H1 (cell line): Measurements from ENCODE around the gene CTNND2. TPM values are rescaled to one million over a fixed set of nuclear protein-coding genes. Genes with fewer than 3 reads are reported as not detected.

ENCODE experiments used
- CTCF ChIA-PET: fragments of 300-600 bp; sonication (Branson Sonifier 250); formaldehyde crosslinking; loops from one replicate; lab custom pipeline; 2021; ENCODE audit not compliant: partially characterized antibody; lab: Charles Lee
- POLR2A ChIA-PET: fragments of 300-600 bp; sonication (Branson Sonifier 250); formaldehyde crosslinking; loops from one replicate; lab custom pipeline; 2021; ENCODE audit warnings: inconsistent platforms; ENCODE audit not compliant: partially characterized antibody; lab: Charles Lee
- DNase-seq, 2 experiments: peaks; one replicate each; pipeline versions ENCODE4 v3.0.0 to v3.0.0-alpha.2; 2010 to 2022; ENCODE audit warnings: low spot score in 2 of 2, low read depth in 1 of 2, mixed read lengths in 1 of 2
- FAIRE-seq: peaks from 2 replicates; lab custom pipeline; 2011; peaks lifted over from hg19 to GRCh38; lab: Jason Lieb, UNC
- H2AFZ ChIP-seq: 2 replicates; pipeline ENCODE4 v1.8.1; 2012; ENCODE audit warnings: low read length, inconsistent platforms
- H2AK5ac ChIP-seq: 2 replicates; pipeline ENCODE4 v1.6.1; 2013; ENCODE audit warnings: low read depth, low read length
- H2BK120ac ChIP-seq: replicated peaks from 2 replicates; pipeline ENCODE3; 2013; ENCODE audit warnings: low read depth, low read length, inconsistent platforms
- H2BK12ac ChIP-seq: 2 replicates; pipeline ENCODE4 v1.6.1; 2013; ENCODE audit warnings: low read depth, low read length
- H2BK15ac ChIP-seq: 2 replicates; pipeline ENCODE4 v1.6.1; 2013; ENCODE audit warnings: low read length
- H2BK20ac ChIP-seq: 2 replicates; pipeline ENCODE4 v1.6.1; 2013; ENCODE audit warnings: low read length
- H2BK5ac ChIP-seq: 2 replicates; pipeline ENCODE4 v1.6.1; 2013; ENCODE audit warnings: low read depth, low read length
- H3K14ac ChIP-seq: 2 replicates; pipeline ENCODE4 v1.6.1; 2013; ENCODE audit warnings: inconsistent platforms; ENCODE audit not compliant: insufficient read length
- H3K18ac ChIP-seq: 2 replicates; pipeline ENCODE4 v1.6.1; 2013; ENCODE audit warnings: low read length; ENCODE audit errors: extremely low read depth
- H3K23ac ChIP-seq: 2 replicates; pipeline ENCODE4 v1.6.1; 2013; ENCODE audit warnings: inconsistent platforms; ENCODE audit not compliant: insufficient read length
- H3K23me2 ChIP-seq: 2 replicates; pipeline ENCODE4 v1.6.1; 2013; ENCODE audit warnings: low read depth, low read length
- H3K27ac ChIP-seq: 2 replicates; pipeline ENCODE4 v1.6.1; 2011; ENCODE audit warnings: low read depth, low read length, inconsistent platforms
- H3K27me3 ChIP-seq, 4 experiments: replicated peaks in 1 of 4; 1 replicate in 1 of 4; 2 replicates in 3 of 4; pipeline versions ENCODE4 v1.6.1 to v1.8.1; 2011 to 2013; ENCODE audit warnings: low read length in 3 of 4, mild to moderate bottlenecking in 3 of 4, inconsistent platforms in 2 of 4, mixed read lengths in 2 of 4, moderate library complexity in 1 of 4; ENCODE audit not compliant: control insufficient read depth in 3 of 4, insufficient read depth in 3 of 4; ENCODE audit errors: extremely low read depth in 1 of 4
- H3K36me3 ChIP-seq, 4 experiments: 2 replicates each; pipeline versions ENCODE4 v1.6.1 to v1.8.1; 2011 to 2013; ENCODE audit warnings: mild to moderate bottlenecking in 4 of 4, low read length in 3 of 4, moderate library complexity in 2 of 4, control low read depth in 1 of 4, inconsistent platforms in 1 of 4; ENCODE audit not compliant: insufficient read depth in 4 of 4, control insufficient read depth in 2 of 4
- H3K4ac ChIP-seq: replicated peaks from 2 replicates; pipeline ENCODE3; 2013; ENCODE audit warnings: low read length, low read depth, mixed read lengths, inconsistent platforms; ENCODE audit not compliant: insufficient read length
- H3K4me1 ChIP-seq, 4 experiments: replicated peaks in 1 of 4; 1 replicate in 1 of 4; 2 replicates in 3 of 4; pipeline versions ENCODE4 v1.6.1 to v1.8.1; 2011 to 2013; ENCODE audit warnings: low read length in 3 of 4, inconsistent platforms in 2 of 4, mixed read lengths in 1 of 4; ENCODE audit not compliant: insufficient read depth in 4 of 4, control insufficient read depth in 3 of 4
- H3K4me2 ChIP-seq, 2 experiments: 2 replicates each; pipeline versions ENCODE4 v1.6.1 to v1.8.1; 2011 to 2013; ENCODE audit warnings: low read depth in 2 of 2, low read length in 2 of 2, control low read depth in 1 of 2, inconsistent platforms in 1 of 2, mild to moderate bottlenecking in 1 of 2; ENCODE audit not compliant: insufficient read depth in 1 of 2
- H3K4me3 ChIP-seq, 4 experiments: fragments of 200-600, 300-600 bp in 1 of 4; sonication (generic), shearing (Covaris generic), sonication (Bioruptor Twin) in 1 of 4; 2 replicates each; pipeline versions ENCODE4 v1.5.1 to v1.8.1; 2011 to 2016; ENCODE audit warnings: low read length in 4 of 4, low read depth in 3 of 4, control low read depth in 2 of 4, inconsistent platforms in 2 of 4, mild to moderate bottlenecking in 2 of 4, mixed read lengths in 1 of 4, moderate library complexity in 1 of 4; ENCODE audit not compliant: insufficient read depth in 2 of 4; ENCODE audit errors: extremely low read depth in 1 of 4
- H3K56ac ChIP-seq: replicated peaks from 2 replicates; pipeline ENCODE3; 2013; ENCODE audit warnings: low read depth, mild to moderate bottlenecking, mixed read lengths, low read length, inconsistent platforms; ENCODE audit not compliant: insufficient read length
- H3K79me1 ChIP-seq: 2 replicates; pipeline ENCODE4 v1.6.1; 2013; ENCODE audit warnings: low read depth, low read length, control low read depth
- H3K79me2 ChIP-seq, 2 experiments: 2 replicates each; pipeline versions ENCODE4 v1.6.1 to v1.8.1; 2012 to 2013; ENCODE audit warnings: low read length in 2 of 2, mild to moderate bottlenecking in 2 of 2, inconsistent platforms in 1 of 2; ENCODE audit not compliant: insufficient read depth in 2 of 2, control insufficient read depth in 1 of 2
- H3K9ac ChIP-seq, 4 experiments: replicated peaks in 1 of 4; 1 replicate in 1 of 4; 2 replicates in 3 of 4; pipeline versions ENCODE4 v1.6.1 to v1.8.1; 2011 to 2013; ENCODE audit warnings: low read depth in 3 of 4, low read length in 3 of 4, control low read depth in 2 of 4, mild to moderate bottlenecking in 2 of 4, moderate library complexity in 2 of 4, inconsistent platforms in 1 of 4; ENCODE audit errors: extremely low read depth in 1 of 4
- H3K9me3 ChIP-seq, 2 experiments: 2 replicates each; pipeline versions ENCODE4 v1.6.1 to v1.8.1; 2012 to 2013; ENCODE audit warnings: mild to moderate bottlenecking in 2 of 2, moderate library complexity in 2 of 2, control low read depth in 1 of 2, inconsistent platforms in 1 of 2, low read depth in 1 of 2, low read length in 1 of 2, mixed read lengths in 1 of 2; ENCODE audit not compliant: insufficient read depth in 2 of 2
- H4K20me1 ChIP-seq, 2 experiments: replicated peaks in 1 of 2; 2 replicates each; pipeline versions ENCODE3 to v1.8.1; 2011 to 2013; ENCODE audit warnings: inconsistent platforms in 2 of 2, low read length in 2 of 2, mild to moderate bottlenecking in 1 of 2; ENCODE audit not compliant: insufficient read depth in 2 of 2, control insufficient read depth in 1 of 2
- H4K5ac ChIP-seq: 2 replicates; pipeline ENCODE4 v1.6.1; 2013; ENCODE audit warnings: low read length, low read depth, mixed read lengths, inconsistent platforms; ENCODE audit not compliant: insufficient read length
- H4K8ac ChIP-seq: 2 replicates; pipeline ENCODE4 v1.8.0; 2013; ENCODE audit warnings: mild to moderate bottlenecking, moderate library complexity, low read length, inconsistent platforms; ENCODE audit not compliant: insufficient read depth; ENCODE audit errors: extremely low read depth
- H4K91ac ChIP-seq: replicated peaks from 2 replicates; pipeline ENCODE3; 2013; ENCODE audit warnings: low read length, mixed read lengths, inconsistent platforms; ENCODE audit not compliant: insufficient read length
- ASH2L ChIP-seq: fragments of 200-600, 300-600 bp; sonication (generic); IDR thresholded peaks from one replicate; pipeline ENCODE4 v1.7.1; 2017; ENCODE audit warnings: low read length
- BCL11A ChIP-seq, 2 experiments: IDR thresholded peaks; one replicate each; pipeline ENCODE4 v1.6.1; 2011; ENCODE audit warnings: low read depth in 2 of 2, low read length in 2 of 2, mild to moderate bottlenecking in 2 of 2
- GABPA ChIP-seq: IDR thresholded peaks from 2 replicates; pipeline ENCODE4 v1.6.1; 2011; ENCODE audit warnings: mild to moderate bottlenecking, low read length, moderate library complexity, borderline replicate concordance; ENCODE audit not compliant: insufficient read depth
- GTF2F1 ChIP-seq: IDR thresholded peaks from 2 replicates; pipeline ENCODE4 v1.6.1; 2012; ENCODE audit warnings: low read depth, low read length, improper control_type of control experiment, borderline replicate concordance
- JUN ChIP-seq: IDR thresholded peaks from 2 replicates; pipeline ENCODE4 v1.6.1; 2011; ENCODE audit warnings: low read depth, mild to moderate bottlenecking, improper control_type of control experiment, low read length
- JUND ChIP-seq: IDR thresholded peaks from 2 replicates; pipeline ENCODE4 v1.6.1; 2011; ENCODE audit warnings: mild to moderate bottlenecking, improper control_type of control experiment, low read length
- POLR2AphosphoS5 ChIP-seq: IDR thresholded peaks from 2 replicates; pipeline ENCODE4 v1.6.1; 2011; ENCODE audit warnings: low read depth, low read length
- RNF2 ChIP-seq: fragments of 200-900, 300-1000 bp; sonication (generic); IDR thresholded peaks from 2 replicates; pipeline ENCODE4 v1.7.1; 2016; ENCODE audit warnings: borderline replicate concordance, low read depth, mild to moderate bottlenecking, antibody characterized with exemption, low read length; ENCODE audit not compliant: poor library complexity, severe bottlenecking; ENCODE audit errors: missing control alignments
- SIX5 ChIP-seq: IDR thresholded peaks from 2 replicates; pipeline ENCODE4 v1.6.1; 2011; ENCODE audit warnings: mild to moderate bottlenecking, low read depth, low read length
- SP1 ChIP-seq: IDR thresholded peaks from 2 replicates; pipeline ENCODE4 v1.6.1; 2011; ENCODE audit warnings: low read depth, low read length
- SRF ChIP-seq: IDR thresholded peaks from 2 replicates; pipeline ENCODE4 v1.6.1; 2011; ENCODE audit warnings: mild to moderate bottlenecking, low read depth, low read length, moderate library complexity
- SUZ12 ChIP-seq: fragments of 200-600 bp; sonication (generic); IDR thresholded peaks from 2 replicates; pipeline ENCODE4 v1.6.1; 2012; ENCODE audit warnings: mild to moderate bottlenecking, inconsistent platforms, low read length, moderate library complexity, mixed read lengths
- TAF7 ChIP-seq: optimal IDR thresholded peaks from 2 replicates; pipeline ENCODE3; 2011; ENCODE audit warnings: low read depth, mild to moderate bottlenecking, inconsistent platforms, low read length, moderate library complexity, borderline replicate concordance
- ZNF274 ChIP-seq: IDR thresholded peaks from 2 replicates; pipeline ENCODE4 v1.7.0; 2012; ENCODE audit warnings: low read length, borderline replicate concordance; ENCODE audit errors: extremely low read depth
- WGBS, 2 experiments: shearing (Covaris generic) in 1 of 2; methylation state at CpG; one replicate each; pipeline versions ENCODE4 v1.1.6 to v1.1.7; 2013 to 2015; ENCODE audit warnings: low lambda C conversion rate in 2 of 2, mixed read lengths in 2 of 2, inconsistent platforms in 1 of 2, low coverage in 1 of 2, missing lambda C conversion rate in 1 of 2; ENCODE audit not compliant: insufficient replicate concordance in 2 of 2, insufficient coverage in 1 of 2, insufficient read length in 1 of 2; ENCODE audit errors: extremely low coverage in 1 of 2, missing lambda C conversion rate in 1 of 2; 5-methylcytosine and 5-hydroxymethylcytosine counted together
- polyA plus RNA-seq, 7 experiments: library from polyadenylated mRNA; depleted of rRNA in 3 of 7; stranded (reverse) in 5 of 7; unstranded in 2 of 7; fragments of >200 nt in 5 of 7; fragments of 200-250 nt in 2 of 7; gene quantifications; 1 replicate in 5 of 7; 2 replicates in 1 of 7; 4 replicates in 1 of 7; pipeline versions ENCODE4 v1.2.1 to v1.2.3, GENCODE V29; 2011 to 2013; ENCODE audit warnings: missing spikeins in 2 of 7, mixed read lengths in 2 of 7
- total RNA-seq: library from RNA; stranded (reverse); fragmentation: NEBNext Ultra II Directional; extraction: Animal tissue kit (Norgen Biotek cat#: 25700); gene quantifications from 2 replicates; pipeline ENCODE4 v1.2.1, GENCODE V29; 2021

The CTNND2 gene
- total and polyA plus RNA-seq, 2 of the 8 experiments (the other 6 are each of a cell fraction or from before 2014, with no cell fraction given): 7.4 to 14.2 TPM

GRCh38 chr5:11803436-11803835, 100.8 kb downstream of the CTNND2 start:
- Histone ChIP-seq H3K14ac (no peak overlapping the region), H3K56ac (no peak overlapping the region), H4K91ac (no peak overlapping the region), H3K4me1 (no peaks in the 10 kb centered on the region), H3K79me1 (no peaks in the 10 kb centered on the region; the same call in 1 of the 2 replicates), H2BK120ac (no peak overlapping the region), H2AFZ (no peak overlapping the region), H3K79me2 (no peaks in the 10 kb centered on the region), H4K8ac (no peak overlapping the region), H3K27ac (no peak overlapping the region), H3K23me2 (no peaks in the 10 kb centered on the region), H3K4ac (no peak overlapping the region), H3K4me2 (no peak overlapping the region), H3K9ac (no peak overlapping the region), H2BK15ac (no peak overlapping the region), H2BK12ac (no peak overlapping the region), H2AK5ac (no peak overlapping the region), H2BK20ac (no peak overlapping the region), H4K20me1 (no peaks in the 10 kb centered on the region), H4K5ac (no peak overlapping the region), H2BK5ac (no peak overlapping the region), H3K18ac (no peak overlapping the region), H3K9me3 (no peaks in the 10 kb centered on the region), H3K4me3 (no peak overlapping the region), H3K36me3 (no peaks in the 10 kb centered on the region), H3K27me3 (no peaks in the 10 kb centered on the region), H3K23ac (no peak overlapping the region)
- ChIA-PET POLR2A (no interaction called here), CTCF (no interaction called here)
- 92% methylated on average over 7 of the region's 7 CpGs; no CpG with 5 or more reads in 1 of the 2 experiments for WGBS, 2 experiments
- FAIRE-seq: no peak
- no peak for DNase-seq
- TF ChIP-seq SRF (no peak), BCL11A (IDR thresholded peaks at IDR 0.05; ENCODE audit: low read depth in 2 of 2, low read length in 2 of 2) (no peak), ASH2L (no peak), JUN (no peak), POLR2AphosphoS5 (no peak), TAF7 (no peak), SP1 (no peak), GTF2F1 (no peak), GABPA (no peak), SIX5 (no peak), JUND (no peak), ZNF274 (no peak), SUZ12 (no peak), RNF2 (no peak)
